AG04449 (cell line): ENCODE results near the gene TRIM26.
"Not testable (repeated sequence)": the region's sequence is repeated elsewhere in the genome, so short reads cannot be mapped to it uniquely, and the experiment has no call there.

Experiments
- CTCF ChIA-PET: fragments of 350-600 bp; formaldehyde crosslinking; extraction: SDS; loops from one replicate; lab custom pipeline; 2021; ENCODE audit warnings: antibody characterized with exemption; lab: Yijun Ruan, JAX
- POLR2A ChIA-PET: fragments of 400-600, 350-600 bp; formaldehyde crosslinking; extraction: SDS; loops from one replicate; lab custom pipeline; 2020; ENCODE audit warnings: antibody characterized with exemption, inconsistent platforms; lab: Yijun Ruan, JAX
- DNase-seq: peaks from one replicate; pipeline ENCODE4 v3.0.0-alpha.2; 2010; ENCODE audit warnings: low read depth, low spot score
- H3K4me3 ChIP-seq: 2 replicates; pipeline ENCODE4 v1.5.1; 2011; ENCODE audit warnings: low read depth, mild to moderate bottlenecking, control low read depth, low read length
- TF ChIP-seq, protein P1 (sequence below): IDR thresholded peaks from one replicate; pipeline ENCODE4 v1.5.1; 2011; ENCODE audit warnings: mild to moderate bottlenecking, moderate library complexity, low read length, control low read depth, inconsistent platforms; ENCODE audit not compliant: insufficient read depth; ENCODE audit errors: missing control alignments

TRIM26 gene

DNA sequence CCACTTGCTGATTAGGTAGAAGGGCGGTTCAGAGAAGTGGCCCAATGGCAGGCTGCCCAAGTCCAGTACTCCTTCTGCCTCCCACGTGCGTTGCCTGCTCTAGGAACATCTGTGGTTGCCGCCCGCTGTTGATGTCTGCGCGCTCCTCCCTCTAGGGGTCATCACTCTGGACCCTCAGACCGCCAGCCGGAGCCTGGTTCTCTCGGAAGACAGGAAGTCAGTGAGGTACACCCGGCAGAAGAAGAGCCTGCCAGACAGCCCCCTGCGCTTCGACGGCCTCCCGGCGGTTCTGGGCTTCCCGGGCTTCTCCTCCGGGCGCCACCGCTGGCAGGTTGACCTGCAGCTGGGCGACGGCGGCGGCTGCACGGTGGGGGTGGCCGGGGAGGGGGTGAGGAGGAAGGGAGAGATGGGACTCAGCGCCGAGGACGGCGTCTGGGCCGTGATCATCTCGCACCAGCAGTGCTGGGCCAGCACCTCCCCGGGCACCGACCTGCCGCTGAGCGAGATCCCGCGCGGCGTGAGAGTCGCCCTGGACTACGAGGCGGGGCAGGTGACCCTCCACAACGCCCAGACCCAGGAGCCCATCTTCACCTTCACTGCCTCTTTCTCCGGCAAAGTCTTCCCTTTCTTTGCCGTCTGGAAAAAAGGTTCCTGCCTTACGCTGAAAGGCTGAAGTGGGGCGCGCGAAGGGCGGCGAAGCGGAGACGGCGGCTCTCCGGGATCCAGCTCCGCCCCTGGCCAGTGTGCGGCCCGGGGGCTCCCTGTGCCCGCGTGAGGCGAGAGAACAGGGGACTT is 41.3 kb downstream of the TRIM26 start:
- TF ChIP-seq, protein P1, sequence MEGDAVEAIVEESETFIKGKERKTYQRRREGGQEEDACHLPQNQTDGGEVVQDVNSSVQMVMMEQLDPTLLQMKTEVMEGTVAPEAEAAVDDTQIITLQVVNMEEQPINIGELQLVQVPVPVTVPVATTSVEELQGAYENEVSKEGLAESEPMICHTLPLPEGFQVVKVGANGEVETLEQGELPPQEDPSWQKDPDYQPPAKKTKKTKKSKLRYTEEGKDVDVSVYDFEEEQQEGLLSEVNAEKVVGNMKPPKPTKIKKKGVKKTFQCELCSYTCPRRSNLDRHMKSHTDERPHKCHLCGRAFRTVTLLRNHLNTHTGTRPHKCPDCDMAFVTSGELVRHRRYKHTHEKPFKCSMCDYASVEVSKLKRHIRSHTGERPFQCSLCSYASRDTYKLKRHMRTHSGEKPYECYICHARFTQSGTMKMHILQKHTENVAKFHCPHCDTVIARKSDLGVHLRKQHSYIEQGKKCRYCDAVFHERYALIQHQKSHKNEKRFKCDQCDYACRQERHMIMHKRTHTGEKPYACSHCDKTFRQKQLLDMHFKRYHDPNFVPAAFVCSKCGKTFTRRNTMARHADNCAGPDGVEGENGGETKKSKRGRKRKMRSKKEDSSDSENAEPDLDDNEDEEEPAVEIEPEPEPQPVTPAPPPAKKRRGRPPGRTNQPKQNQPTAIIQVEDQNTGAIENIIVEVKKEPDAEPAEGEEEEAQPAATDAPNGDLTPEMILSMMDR, result no peak
- ChIA-PET CTCF (interaction anchor here (0.9 to 2.3 kb wide), 8 partner anchors 17 to 324 kb away, joined by 3 to 11 read pairs (median 6); no protein-coding TSS in a partner anchor), POLR2A (no interaction called here)
- DNase-seq, result no peak
- H3K4me3 ChIP-seq, result no peak overlapping the region

DNA sequence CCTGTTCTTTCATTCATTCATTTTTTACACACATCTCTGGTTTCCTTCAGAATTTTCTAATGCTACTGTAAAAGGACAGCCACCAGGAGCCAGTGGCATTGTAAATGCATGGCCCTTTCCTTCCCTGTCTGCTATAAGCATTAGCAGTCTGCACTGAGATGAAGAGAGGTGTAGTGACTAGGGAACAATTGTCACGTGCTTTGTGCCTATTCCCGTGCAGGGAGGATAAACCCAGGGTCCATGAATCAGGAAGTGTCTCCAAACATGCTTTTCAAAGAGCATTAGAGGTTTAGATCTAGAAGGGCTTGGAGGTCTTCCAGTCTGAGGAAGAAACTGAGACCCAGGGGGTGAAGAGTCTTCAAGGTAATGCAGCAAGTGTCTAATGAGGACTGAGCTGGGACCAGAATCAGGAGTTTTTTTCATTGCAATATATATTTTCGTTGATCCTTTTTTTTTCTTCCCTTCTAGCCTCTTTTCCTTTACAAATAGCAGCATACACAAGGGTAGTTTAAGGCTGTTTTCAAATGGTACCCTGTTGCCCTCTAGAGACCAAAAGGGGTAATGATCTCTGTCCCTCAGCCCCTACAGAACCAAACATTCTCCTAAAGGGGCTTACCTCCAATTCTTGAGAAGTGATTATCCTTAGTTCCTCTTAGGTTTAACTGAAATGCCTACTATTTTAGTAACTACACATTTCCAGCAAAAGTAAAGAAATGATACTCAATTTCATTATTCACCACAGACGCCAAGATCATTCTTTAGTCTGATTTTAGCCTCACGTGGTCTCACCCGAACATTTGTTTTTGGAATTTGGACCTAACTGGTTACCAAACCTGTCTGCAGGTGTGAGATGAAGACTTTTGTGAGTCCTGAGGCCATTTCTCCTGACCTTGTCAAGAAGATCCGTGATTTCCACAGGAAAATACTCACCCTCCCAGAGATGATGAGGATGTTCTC is 43.3 kb downstream of the TRIM26 start:
- POLR2A ChIA-PET, result no interaction called here
- H3K4me3 ChIP-seq, result no peak overlapping the region
- TF ChIP-seq, protein P1, result peak; percentile 67
- peak; percentile 14 for DNase-seq
- CTCF ChIA-PET, result interaction anchor here (0.6 to 2.3 kb wide), 12 partner anchors 15 to 442 kb away, joined by 3 to 11 read pairs (median 6); no protein-coding TSS in a partner anchor

DNA sequence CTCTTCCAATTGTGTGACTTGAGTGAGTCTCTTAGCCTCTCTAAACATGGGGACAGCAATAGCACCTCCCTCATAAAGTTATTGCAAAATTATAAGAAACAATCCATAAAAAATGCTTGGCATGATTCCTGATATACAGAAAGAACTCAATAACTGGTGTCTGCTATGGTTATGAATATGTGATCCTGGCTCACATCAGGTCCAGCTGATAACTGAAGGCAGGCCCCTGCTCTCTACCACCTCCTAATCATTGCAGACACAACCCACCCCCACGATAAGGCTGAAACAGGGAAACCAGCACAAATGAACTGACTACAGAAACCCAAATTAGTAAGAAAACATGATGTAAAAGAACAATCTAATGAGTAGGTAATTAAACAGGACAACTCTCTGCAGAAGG is 44.5 kb downstream of the TRIM26 start:
- CTCF ChIA-PET, result interaction anchor here (0.8 to 2.2 kb wide), 5 partner anchors 9 to 67 kb away, joined by 3 to 18 read pairs (median 7); no protein-coding TSS in a partner anchor
- H3K4me3 ChIP-seq, result no peak overlapping the region
- TF ChIP-seq, protein P1, result no peak
- no peak for DNase-seq
- POLR2A ChIA-PET, result no interaction called here

DNA sequence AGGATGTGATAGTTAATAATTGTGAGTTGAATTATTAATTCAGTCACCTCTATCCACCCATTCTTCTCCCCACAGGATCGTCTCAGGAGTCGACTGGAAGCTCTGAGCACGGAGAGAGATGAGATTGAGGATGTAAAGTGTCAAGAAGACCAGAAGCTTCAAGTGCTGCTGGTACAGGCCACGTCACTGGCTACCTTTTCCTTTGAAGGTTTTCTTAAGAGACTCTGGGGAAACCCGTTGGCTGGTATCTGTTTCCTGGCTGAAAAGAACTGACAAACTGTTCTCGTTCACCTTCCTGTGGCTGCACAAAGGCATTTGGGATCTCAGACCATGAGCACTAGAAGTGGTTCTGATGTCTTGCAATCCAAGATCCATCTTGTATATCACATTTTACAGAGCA is 46.1 kb downstream of the TRIM26 start:
- POLR2A ChIA-PET, result no interaction called here

DNA sequence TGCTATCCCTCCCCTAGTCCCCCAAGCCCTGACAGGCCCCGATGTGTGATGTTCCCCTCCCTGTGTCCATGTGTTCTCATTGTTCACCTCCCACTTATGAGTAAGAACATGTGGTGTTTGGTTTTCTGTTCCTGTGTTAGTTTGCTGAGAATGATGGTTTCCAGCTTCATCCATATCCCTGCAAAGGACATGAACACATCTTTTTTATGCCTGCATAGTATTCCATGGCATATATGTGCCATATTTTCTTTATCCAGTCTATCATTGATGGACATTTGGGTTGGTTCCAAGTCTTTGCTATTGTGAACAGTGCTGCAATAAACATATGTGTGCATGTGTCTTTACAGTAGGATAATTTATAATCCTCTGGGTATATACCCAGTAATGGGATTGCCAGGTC is 48.0 kb downstream of the TRIM26 start:
- DNase-seq, H3K4me3 ChIP-seq, POLR2A ChIA-PET: not testable (repeated sequence)
- CTCF ChIA-PET, result interaction anchor here (0.6 to 1.6 kb wide), 5 partner anchors 15 to 511 kb away, joined by 3 to 4 read pairs (median 3); no protein-coding TSS in a partner anchor

More for the DNA sequence above, 46.1 kb downstream of the TRIM26 start:
- DNase-seq, result no peak
- H3K4me3 ChIP-seq, result no peak overlapping the region
- TF ChIP-seq, protein P1, result no peak
- CTCF ChIA-PET, result interaction anchor here (1.0 to 2.2 kb wide), 6 partner anchors 16 to 320 kb away, joined by 3 to 18 read pairs (median 6); no protein-coding TSS in a partner anchor

DNA sequence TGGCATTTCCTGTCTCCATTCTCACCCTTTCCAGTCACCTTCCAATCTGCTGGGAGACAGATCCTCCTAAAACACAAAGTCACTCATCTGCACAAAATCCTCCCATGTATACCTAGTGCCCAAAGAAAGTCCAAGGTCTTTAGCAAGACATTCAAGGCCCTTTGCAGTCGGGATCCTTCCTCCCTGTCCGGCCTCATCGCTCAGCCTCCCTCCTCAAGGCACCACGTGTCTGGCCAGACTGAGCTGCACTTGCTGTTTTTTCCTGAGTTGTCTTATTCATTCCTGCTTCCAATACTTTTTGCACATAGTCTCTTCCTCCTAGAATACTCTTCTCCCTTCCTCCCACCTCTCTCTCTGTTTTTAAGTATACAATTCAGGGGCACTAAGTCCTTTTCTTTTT is 48.5 kb downstream of the TRIM26 start:
- TF ChIP-seq, protein P1, result no peak
- POLR2A ChIA-PET, result no interaction called here
- DNase-seq, result no peak
- CTCF ChIA-PET, result interaction anchor here (0.6 to 1.2 kb wide), 2 partner anchors 15 to 34 kb away, joined by 3 read pairs; no protein-coding TSS in a partner anchor
- H3K4me3 ChIP-seq, result no peak overlapping the region
